WERI-Rb-1 (cell line): Measurements from ENCODE around the gene PHLDA2.

Experiments used
- DNase-seq: peaks from one replicate; pipeline ENCODE4 v3.0.0-alpha.2; 2020
- H3K27ac ChIP-seq: fragments of 250-450 bp; sonication (Bioruptor Pico); 2 replicates; pipeline ENCODE4 v1.5.1; 2020; ENCODE audit warnings: mild to moderate bottlenecking, moderate library complexity
- H3K27me3 ChIP-seq: fragments of 250-450 bp; sonication (Bioruptor Pico); 2 replicates; pipeline ENCODE4 v1.5.1; 2021; ENCODE audit warnings: mild to moderate bottlenecking, low read depth, moderate library complexity; ENCODE audit not compliant: insufficient read depth, severe bottlenecking
- H3K36me3 ChIP-seq: fragments of 250-450 bp; sonication (Bioruptor Pico); 2 replicates; pipeline ENCODE4 v1.5.1; 2020; ENCODE audit warnings: mild to moderate bottlenecking, moderate library complexity
- H3K4me3 ChIP-seq: 2 replicates; pipeline ENCODE4 v1.5.1; 2011; ENCODE audit warnings: low read depth, mild to moderate bottlenecking, control low read depth, low read length
- H3K9me3 ChIP-seq: fragments of 250-450 bp; sonication (Bioruptor Pico); 2 replicates; pipeline ENCODE4 v1.5.1; 2021; ENCODE audit warnings: mild to moderate bottlenecking, moderate library complexity; ENCODE audit not compliant: severe bottlenecking
- TF ChIP-seq, protein P1 (sequence below): IDR thresholded peaks from 2 replicates; pipeline ENCODE4 v1.5.1; 2011; ENCODE audit warnings: low read depth, mild to moderate bottlenecking, control low read depth, inconsistent platforms, low read length

The PHLDA2 gene

DNA sequence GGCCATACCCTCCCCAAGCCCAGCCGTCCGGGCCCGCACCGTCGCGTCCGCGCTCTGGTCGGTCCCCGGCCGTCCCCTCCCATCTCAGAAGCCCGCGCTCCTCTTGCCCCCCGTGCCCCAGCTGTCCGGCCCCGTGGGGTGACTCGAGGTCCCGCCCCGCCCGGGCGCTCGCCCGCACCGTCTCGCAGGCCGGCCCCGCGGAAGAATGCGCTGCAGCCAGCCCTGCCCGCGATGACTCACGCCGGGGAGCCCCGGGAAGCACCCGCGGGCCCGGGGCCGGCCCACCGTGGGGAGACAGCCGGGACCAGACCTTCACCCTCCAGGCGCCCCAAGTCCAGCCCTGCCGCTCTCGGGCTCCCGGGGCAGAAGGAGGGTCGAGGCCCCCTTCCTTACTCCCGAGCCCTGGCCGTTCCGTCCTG is 320 bp upstream of the PHLDA2 start:
- TF ChIP-seq, protein P1, sequence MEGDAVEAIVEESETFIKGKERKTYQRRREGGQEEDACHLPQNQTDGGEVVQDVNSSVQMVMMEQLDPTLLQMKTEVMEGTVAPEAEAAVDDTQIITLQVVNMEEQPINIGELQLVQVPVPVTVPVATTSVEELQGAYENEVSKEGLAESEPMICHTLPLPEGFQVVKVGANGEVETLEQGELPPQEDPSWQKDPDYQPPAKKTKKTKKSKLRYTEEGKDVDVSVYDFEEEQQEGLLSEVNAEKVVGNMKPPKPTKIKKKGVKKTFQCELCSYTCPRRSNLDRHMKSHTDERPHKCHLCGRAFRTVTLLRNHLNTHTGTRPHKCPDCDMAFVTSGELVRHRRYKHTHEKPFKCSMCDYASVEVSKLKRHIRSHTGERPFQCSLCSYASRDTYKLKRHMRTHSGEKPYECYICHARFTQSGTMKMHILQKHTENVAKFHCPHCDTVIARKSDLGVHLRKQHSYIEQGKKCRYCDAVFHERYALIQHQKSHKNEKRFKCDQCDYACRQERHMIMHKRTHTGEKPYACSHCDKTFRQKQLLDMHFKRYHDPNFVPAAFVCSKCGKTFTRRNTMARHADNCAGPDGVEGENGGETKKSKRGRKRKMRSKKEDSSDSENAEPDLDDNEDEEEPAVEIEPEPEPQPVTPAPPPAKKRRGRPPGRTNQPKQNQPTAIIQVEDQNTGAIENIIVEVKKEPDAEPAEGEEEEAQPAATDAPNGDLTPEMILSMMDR = no peak
- Histone ChIP-seq H3K36me3 (no peaks in the 10 kb centered on the region), H3K9me3 (no peaks in the 10 kb centered on the region), H3K4me3 (peak overlapping the region; percentile 13; the same call in 1 of the 2 replicates), H3K27ac (no peak overlapping the region), H3K27me3 (peaks cover 40% of the 10 kb centered on the region)
- DNase-seq = no peak

DNA sequence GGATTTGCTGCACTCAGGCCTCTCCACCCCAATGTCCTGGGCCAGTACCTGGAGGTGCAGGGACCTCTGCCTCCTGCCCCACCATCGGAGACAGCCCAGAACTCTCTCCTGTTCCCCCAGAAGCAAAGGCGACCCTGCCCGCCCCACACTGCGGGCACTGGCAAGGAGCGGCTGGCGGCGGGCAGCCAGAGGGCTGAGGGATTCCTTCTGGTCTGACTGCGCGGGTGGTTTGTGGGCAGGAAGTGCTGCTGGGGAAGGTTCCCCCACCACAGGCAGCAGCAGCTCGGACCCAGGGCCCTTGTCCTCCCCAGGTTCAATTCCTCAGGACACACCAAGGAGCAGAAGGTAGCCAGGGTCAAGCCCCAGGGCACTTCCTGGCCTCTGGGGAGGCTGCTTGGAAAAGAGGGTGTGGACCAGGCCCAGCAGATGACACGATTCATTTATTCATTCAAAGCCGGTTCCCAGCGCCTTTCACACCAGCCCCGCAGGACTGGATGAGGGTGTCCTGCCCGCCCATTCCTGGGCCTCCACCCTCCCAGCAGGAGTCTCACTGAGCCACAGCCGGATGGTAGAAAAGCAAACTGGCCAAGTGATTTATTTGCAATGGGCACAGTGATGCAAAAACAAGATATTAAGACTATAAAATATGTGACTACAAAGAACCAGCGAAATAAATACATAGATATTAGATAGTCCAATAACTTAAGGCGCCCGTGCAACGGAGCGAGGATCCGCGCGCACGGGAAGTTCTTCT is 1.2 kb downstream of the PHLDA2 start:
- peaks cover 40% of the 10 kb centered on the region for H3K27me3 ChIP-seq
- H3K9me3 ChIP-seq = no peaks in the 10 kb centered on the region
- DNase-seq = no peak
- no peak overlapping the region for H3K4me3 ChIP-seq
- no peaks in the 10 kb centered on the region for H3K36me3 ChIP-seq
- TF ChIP-seq, protein P1 = no peak
- no peak overlapping the region for H3K27ac ChIP-seq

DNA sequence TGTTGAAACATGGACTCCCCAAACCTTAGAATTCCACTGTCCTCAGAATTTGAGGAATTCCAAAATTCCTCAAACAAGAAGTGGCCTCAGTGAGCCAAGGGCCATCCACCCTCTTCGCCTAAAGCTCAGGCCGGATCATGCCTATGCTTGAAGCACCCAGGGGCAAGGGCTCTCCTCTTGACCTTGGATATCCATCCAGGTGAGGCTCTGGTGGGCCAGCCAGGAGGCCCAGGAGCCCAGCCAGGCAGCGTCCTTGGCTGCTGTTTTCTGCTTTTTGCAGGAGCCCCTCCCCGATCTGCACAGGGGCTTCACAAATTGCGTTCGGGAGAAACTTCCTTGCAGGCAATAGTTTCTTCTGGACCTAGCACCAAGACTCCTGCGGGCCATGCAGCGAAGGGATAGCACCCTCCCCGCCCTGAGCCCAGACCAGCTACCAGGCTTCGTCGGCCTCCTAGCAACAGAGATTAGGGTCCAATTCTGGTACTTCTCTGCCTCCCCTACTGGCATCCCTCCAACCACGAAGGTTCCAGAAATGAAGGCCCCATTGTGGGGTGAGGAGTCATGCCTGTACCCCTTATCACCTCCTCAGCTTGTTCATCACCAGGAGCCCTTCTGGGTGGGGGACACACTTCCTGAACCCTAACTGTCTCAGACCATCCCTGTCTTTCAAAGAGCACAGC is 2.0 kb downstream of the PHLDA2 start:
- H3K27ac ChIP-seq = no peak overlapping the region

DNA sequence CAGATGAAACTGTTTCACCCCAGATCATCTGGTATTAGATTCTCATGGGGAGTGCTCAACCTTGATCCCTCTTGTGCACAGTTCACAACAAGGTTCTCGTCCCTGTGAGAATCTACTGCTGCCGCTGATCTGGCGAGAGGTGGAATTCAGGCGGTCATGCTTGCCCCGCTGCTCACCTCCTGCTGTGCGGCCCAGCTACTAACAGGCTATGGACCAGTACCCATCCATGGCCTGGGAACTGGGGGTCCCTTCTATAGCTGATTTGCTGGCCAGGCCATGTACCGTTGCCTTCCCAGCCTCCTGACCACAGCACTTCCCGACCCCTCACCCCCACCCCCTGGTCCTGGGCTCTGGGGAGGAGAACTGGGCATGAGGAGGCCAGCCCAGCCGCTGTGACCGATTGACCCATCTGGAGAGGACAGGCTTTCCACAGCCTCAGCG is 2.6 kb downstream of the PHLDA2 start:
- Histone ChIP-seq H3K9me3 (no peaks in the 10 kb centered on the region), H3K27ac (no peak overlapping the region), H3K27me3 (peaks cover 40% of the 10 kb centered on the region), H3K4me3 (no peak overlapping the region), H3K36me3 (no peaks in the 10 kb centered on the region)
- TF ChIP-seq, protein P1 = no peak
- no peak for DNase-seq

More for the DNA sequence above, 2.0 kb downstream of the PHLDA2 start:
- TF ChIP-seq, protein P1 = no peak
- no peaks in the 10 kb centered on the region for H3K36me3 ChIP-seq
- no peak overlapping the region for H3K4me3 ChIP-seq
- DNase-seq = no peak
- peaks cover 40% of the 10 kb centered on the region for H3K27me3 ChIP-seq
- H3K9me3 ChIP-seq = no peaks in the 10 kb centered on the region

DNA sequence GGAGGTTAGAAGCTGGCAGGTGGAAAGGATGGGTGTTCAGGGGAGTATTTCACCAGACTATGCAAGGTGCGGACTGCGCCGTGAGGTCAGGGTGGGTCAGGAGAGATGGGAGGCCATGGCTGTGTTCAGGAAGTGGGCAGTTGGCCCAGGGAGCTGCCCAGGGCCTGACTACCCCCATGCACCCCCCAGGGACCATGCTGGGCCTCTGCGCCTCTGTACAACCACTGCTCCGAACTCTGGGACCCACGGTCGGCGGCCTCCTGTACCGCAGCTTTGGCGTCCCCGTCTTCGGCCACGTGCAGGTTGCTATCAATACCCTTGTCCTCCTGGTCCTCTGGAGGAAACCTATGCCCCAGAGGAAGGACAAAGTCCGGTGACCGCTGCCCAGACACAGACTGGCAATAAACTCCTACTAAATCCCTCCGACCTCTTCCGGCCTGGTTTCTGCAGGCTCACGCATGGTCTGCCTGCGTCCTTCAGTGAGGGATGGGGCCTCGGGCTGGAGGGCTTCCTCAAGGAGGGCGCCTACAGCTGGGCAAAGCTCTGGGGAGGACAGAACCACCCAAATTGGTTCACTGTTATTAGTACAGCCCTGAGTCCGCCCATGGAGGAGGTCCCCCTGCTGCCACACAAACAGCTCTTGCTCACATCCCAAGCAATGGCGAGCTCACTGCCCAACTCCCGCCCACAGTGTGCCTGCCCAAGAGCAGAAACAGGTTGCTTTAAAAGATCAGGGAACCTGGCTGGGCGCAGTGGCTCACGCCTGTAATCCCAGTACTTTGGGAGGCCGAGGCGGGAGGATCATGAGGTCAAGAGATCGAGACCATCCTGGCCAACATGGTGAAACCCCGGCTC is 4.2 kb downstream of the PHLDA2 start:
- H3K36me3 ChIP-seq = no peaks in the 10 kb centered on the region
- TF ChIP-seq, protein P1 = no peak

More for the DNA sequence above, 4.2 kb downstream of the PHLDA2 start:
- DNase-seq = no peak
- Histone ChIP-seq H3K27me3 (peaks cover 29% of the 10 kb centered on the region), H3K27ac (no peak overlapping the region), H3K4me3 (no peak overlapping the region), H3K9me3 (no peaks in the 10 kb centered on the region)
